HEK293T (cell line): ENCODE results near the gene NEUROD2.

Source experiments
- ARNT ChIP-seq: fragments of 450-650 bp; IDR thresholded peaks from 2 replicates; pipeline ENCODE4 v1.6.1; 2017; ENCODE audit warnings: mild to moderate bottlenecking
- ELF4 ChIP-seq: fragments of 450-650 bp; IDR thresholded peaks from 2 replicates; pipeline ENCODE4 v1.6.1; 2017; ENCODE audit warnings: antibody characterized with exemption
- FOXK2 ChIP-seq: fragments of 450-650 bp; IDR thresholded peaks from 2 replicates; pipeline ENCODE4 v1.6.1; 2016; ENCODE audit warnings: mild to moderate bottlenecking
- FOXM1 ChIP-seq: fragments of 450-650 bp; IDR thresholded peaks from 2 replicates; pipeline ENCODE4 v1.6.1; 2017; ENCODE audit warnings: mild to moderate bottlenecking, borderline replicate concordance
- HDGF ChIP-seq: fragments of 450-650 bp; IDR thresholded peaks from 2 replicates; pipeline ENCODE4 v1.6.1; 2017; ENCODE audit warnings: antibody characterized with exemption, borderline replicate concordance
- LEF1 ChIP-seq: fragments of 450-650 bp; IDR thresholded peaks from 2 replicates; pipeline ENCODE4 v1.6.1; 2017; ENCODE audit warnings: mild to moderate bottlenecking, borderline replicate concordance
- NFRKB ChIP-seq: fragments of 450-650 bp; IDR thresholded peaks from 2 replicates; pipeline ENCODE4 v1.6.1; 2016; ENCODE audit warnings: mild to moderate bottlenecking, moderate library complexity
- PKNOX1 ChIP-seq: fragments of 450-650 bp; IDR thresholded peaks from 2 replicates; pipeline ENCODE4 v1.6.1; 2016
- SP1 ChIP-seq: fragments of 450-650 bp; IDR thresholded peaks from 2 replicates; pipeline ENCODE4 v1.6.1; 2017
- SUZ12 ChIP-seq: fragments of 450-650 bp; IDR thresholded peaks from 2 replicates; pipeline ENCODE4 v1.6.1; 2016; ENCODE audit warnings: mild to moderate bottlenecking
- ZNF384 ChIP-seq: fragments of 450-650 bp; IDR thresholded peaks from 2 replicates; pipeline ENCODE4 v1.6.1; 2016

GRCh38 chr17:39599665-39600231 lies 8.0 kb downstream of the NEUROD2 start:
- TF ChIP-seq SUZ12, result no peak
- no peak for TF ChIP-seq NFRKB
- TF ChIP-seq ARNT, result no peak
- TF ChIP-seq SP1, result no peak
- no peak for TF ChIP-seq HDGF
- TF ChIP-seq LEF1, result no peak
- TF ChIP-seq ELF4, result no peak
- TF ChIP-seq ZNF384, result no peak
- no peak for TF ChIP-seq FOXM1
- no peak for TF ChIP-seq PKNOX1
- TF ChIP-seq FOXK2, result no peak
